PC-9 (cell line): ENCODE results near the gene LRP1B. TPM values are rescaled to one million over a fixed set of nuclear protein-coding genes. Genes with fewer than 3 reads are reported as not detected.

Experiments
- BruUV-seq: library from RNA; stranded (reverse); fragments of 400-500 nt; replicated peaks from 2 replicates; lab custom pipeline; 2021; lab: Mats Ljungman, UMichigan
- CTCF ChIA-PET: fragments of 300-600 bp; sonication (Branson Sonifier 250); formaldehyde crosslinking; loops from one replicate; lab custom pipeline; 2022; ENCODE audit warnings: antibody characterized with exemption; lab: Charles Lee
- POLR2A ChIA-PET: fragments of 300-600 bp; sonication (Branson Sonifier 250); formaldehyde crosslinking; loops from one replicate; lab custom pipeline; 2022; ENCODE audit warnings: antibody characterized with exemption; ENCODE audit not compliant: unreplicated experiment; lab: Charles Lee
- DNase-seq, 2 experiments: peaks; one replicate each; pipeline versions ENCODE4 v3.0.0 to v3.0.0-alpha.2; 2015 to 2022; ENCODE audit warnings: mixed read lengths in 1 of 2
- H2AFZ ChIP-seq: fragments of 200-600 bp; sonication (generic); 2 replicates; pipeline ENCODE4 v1.8.1; 2017; ENCODE audit warnings: antibody characterized with exemption
- H3F3A ChIP-seq: fragments of 200-600 bp; sonication (generic); 2 replicates; pipeline ENCODE4 v1.8.1; 2017; ENCODE audit warnings: antibody characterized with exemption, mild to moderate bottlenecking, low read depth; ENCODE audit not compliant: insufficient read depth
- H3K27ac ChIP-seq: fragments of 200-600 bp; sonication (generic); 2 replicates; pipeline ENCODE4 v1.6.1; 2016; ENCODE audit warnings: mixed run types
- H3K27me3 ChIP-seq: fragments of 200-600 bp; sonication (generic); 2 replicates; pipeline ENCODE4 v1.6.1; 2016; ENCODE audit warnings: low read depth, mixed run types; ENCODE audit not compliant: insufficient read depth
- H3K36me3 ChIP-seq: fragments of 200-600 bp; sonication (generic); 2 replicates; pipeline ENCODE4 v1.6.1; 2016; ENCODE audit warnings: low read depth, mixed run types
- H3K4me1 ChIP-seq: fragments of 200-600 bp; sonication (generic); replicated peaks from 2 replicates; pipeline ENCODE4 v1.6.1; 2016; ENCODE audit warnings: mixed run types; ENCODE audit not compliant: insufficient read depth
- H3K4me2 ChIP-seq: fragments of 200-600 bp; sonication (generic); 2 replicates; pipeline ENCODE4 v1.6.1; 2017; ENCODE audit warnings: mixed run types
- H3K4me3 ChIP-seq: fragments of 200-600 bp; sonication (generic); 2 replicates; pipeline ENCODE4 v1.6.1; 2016; ENCODE audit warnings: mixed run types
- H3K79me2 ChIP-seq: fragments of 200-600 bp; sonication (generic); 2 replicates; pipeline ENCODE4 v1.6.1; 2017; ENCODE audit warnings: low read depth, mixed run types
- H3K9me2 ChIP-seq: fragments of 200-600 bp; sonication (generic); 2 replicates; pipeline ENCODE4 v1.8.1; 2017; ENCODE audit warnings: mild to moderate bottlenecking; ENCODE audit not compliant: insufficient read depth
- H3K9me3 ChIP-seq: fragments of 200-600 bp; sonication (generic); 2 replicates; pipeline ENCODE4 v1.8.1; 2016; ENCODE audit warnings: low read depth; ENCODE audit not compliant: insufficient read depth
- H4K20me1 ChIP-seq: fragments of 200-600 bp; sonication (generic); 2 replicates; pipeline ENCODE4 v1.8.1; 2017; ENCODE audit not compliant: insufficient read depth
- EZH2 ChIP-seq: fragments of 200-600 bp; sonication (generic); IDR thresholded peaks from 2 replicates; pipeline ENCODE4 v1.8.0; 2017; ENCODE audit warnings: antibody characterized with exemption, low read depth
- intact Hi-C: fragments of 100-400 bp; cut with micrococcal nuclease; formaldehyde crosslinking; loops from one replicate; pipeline ENCODE4 v1.10.0; 2022; ENCODE audit not compliant: unreplicated experiment
- total RNA-seq: library from RNA; stranded (reverse); gene quantifications from 2 replicates; pipeline ENCODE4 v1.2.3, GENCODE V29; 2021
- TF ChIP-seq, protein P1 (sequence below): fragments of 200-600 bp; sonication (generic); conservative IDR thresholded peaks from 2 replicates; pipeline ENCODE4 v1.6.1; 2017; ENCODE audit warnings: mixed run types, antibody characterized with exemption, mild to moderate bottlenecking, moderate library complexity

Gene LRP1B
- total RNA-seq, 1 experiment from 2014 or later = 1.7 TPM

DNA sequence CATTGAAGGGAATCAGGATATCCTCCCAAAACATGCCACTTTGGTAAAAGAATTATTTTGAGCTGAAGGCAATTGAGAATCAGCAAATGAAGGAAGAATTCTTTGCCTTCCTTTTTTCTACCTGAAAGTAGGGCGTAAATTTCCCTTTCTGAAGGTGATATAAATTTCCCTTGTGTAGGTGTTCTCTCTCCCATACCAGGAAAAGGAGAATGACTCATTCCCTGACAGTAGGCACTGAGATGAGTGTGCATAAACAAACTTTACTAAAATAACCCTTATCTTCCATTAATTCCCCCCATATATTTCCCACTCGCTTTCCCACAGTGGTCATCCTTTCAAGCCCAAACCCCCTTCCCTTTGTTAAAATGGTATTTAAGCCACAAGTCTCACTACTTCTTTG is 1339.0 kb downstream of the LRP1B start:
- Histone ChIP-seq H2AFZ (no peak overlapping the region), H3K79me2 (no peaks in the 10 kb centered on the region), H3K36me3 (no peaks in the 10 kb centered on the region), H3K27ac (no peak overlapping the region), H3K27me3 (no peaks in the 10 kb centered on the region), H3K9me2 (no peaks in the 10 kb centered on the region), H4K20me1 (no peaks in the 10 kb centered on the region), H3K4me3 (no peak overlapping the region), H3K9me3 (no peaks in the 10 kb centered on the region), H3K4me1 (no peaks in the 10 kb centered on the region), H3F3A (no peaks in the 10 kb centered on the region; the same call in 1 of the 2 replicates), H3K4me2 (no peak overlapping the region)
- ChIA-PET POLR2A (no interaction called here), CTCF (no interaction called here)
- TF ChIP-seq, protein P1, sequence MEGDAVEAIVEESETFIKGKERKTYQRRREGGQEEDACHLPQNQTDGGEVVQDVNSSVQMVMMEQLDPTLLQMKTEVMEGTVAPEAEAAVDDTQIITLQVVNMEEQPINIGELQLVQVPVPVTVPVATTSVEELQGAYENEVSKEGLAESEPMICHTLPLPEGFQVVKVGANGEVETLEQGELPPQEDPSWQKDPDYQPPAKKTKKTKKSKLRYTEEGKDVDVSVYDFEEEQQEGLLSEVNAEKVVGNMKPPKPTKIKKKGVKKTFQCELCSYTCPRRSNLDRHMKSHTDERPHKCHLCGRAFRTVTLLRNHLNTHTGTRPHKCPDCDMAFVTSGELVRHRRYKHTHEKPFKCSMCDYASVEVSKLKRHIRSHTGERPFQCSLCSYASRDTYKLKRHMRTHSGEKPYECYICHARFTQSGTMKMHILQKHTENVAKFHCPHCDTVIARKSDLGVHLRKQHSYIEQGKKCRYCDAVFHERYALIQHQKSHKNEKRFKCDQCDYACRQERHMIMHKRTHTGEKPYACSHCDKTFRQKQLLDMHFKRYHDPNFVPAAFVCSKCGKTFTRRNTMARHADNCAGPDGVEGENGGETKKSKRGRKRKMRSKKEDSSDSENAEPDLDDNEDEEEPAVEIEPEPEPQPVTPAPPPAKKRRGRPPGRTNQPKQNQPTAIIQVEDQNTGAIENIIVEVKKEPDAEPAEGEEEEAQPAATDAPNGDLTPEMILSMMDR = no peak
- no peak for TF ChIP-seq EZH2
- intact Hi-C loops = no loop called here
- BruUV-seq = no TSS peak
- DNase-seq = no peak

DNA sequence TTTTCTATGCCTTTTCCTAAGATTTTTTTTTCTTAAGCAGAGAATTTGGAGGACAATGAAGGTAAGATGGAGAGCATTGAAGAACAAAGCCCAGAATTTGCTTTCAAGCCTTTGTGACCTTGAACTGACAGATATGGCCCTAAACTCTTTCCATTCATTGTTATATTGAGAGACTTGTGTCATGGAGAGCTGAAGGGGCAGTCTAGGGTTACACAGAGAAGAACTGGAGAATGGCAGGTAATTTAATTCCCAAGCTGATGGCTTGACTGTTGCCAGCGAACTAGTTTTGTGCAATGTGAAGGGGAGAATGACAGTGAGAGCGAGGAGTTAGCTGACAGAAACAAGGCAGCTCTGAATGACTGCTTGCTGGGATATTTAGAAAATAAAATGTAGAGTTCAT is 1344.2 kb downstream of the LRP1B start:
- no TSS peak for BruUV-seq
- no peak for DNase-seq
- H3F3A ChIP-seq = no peaks in the 10 kb centered on the region
- H3K27me3 ChIP-seq = no peaks in the 10 kb centered on the region
- TF ChIP-seq, protein P1 = no peak
- no peak for TF ChIP-seq EZH2
- H3K9me2 ChIP-seq = no peaks in the 10 kb centered on the region
- H3K36me3 ChIP-seq = no peaks in the 10 kb centered on the region
- no peaks in the 10 kb centered on the region for H3K4me1 ChIP-seq
- H3K27ac ChIP-seq = no peak overlapping the region
- POLR2A ChIA-PET = no interaction called here
- no peak overlapping the region for H3K4me2 ChIP-seq
- intact Hi-C loops = no loop called here
- H4K20me1 ChIP-seq = no peaks in the 10 kb centered on the region
- CTCF ChIA-PET = no interaction called here
- H3K79me2 ChIP-seq = no peaks in the 10 kb centered on the region
- H3K9me3 ChIP-seq = no peaks in the 10 kb centered on the region
- no peak overlapping the region for H2AFZ ChIP-seq
- no peak overlapping the region for H3K4me3 ChIP-seq

DNA sequence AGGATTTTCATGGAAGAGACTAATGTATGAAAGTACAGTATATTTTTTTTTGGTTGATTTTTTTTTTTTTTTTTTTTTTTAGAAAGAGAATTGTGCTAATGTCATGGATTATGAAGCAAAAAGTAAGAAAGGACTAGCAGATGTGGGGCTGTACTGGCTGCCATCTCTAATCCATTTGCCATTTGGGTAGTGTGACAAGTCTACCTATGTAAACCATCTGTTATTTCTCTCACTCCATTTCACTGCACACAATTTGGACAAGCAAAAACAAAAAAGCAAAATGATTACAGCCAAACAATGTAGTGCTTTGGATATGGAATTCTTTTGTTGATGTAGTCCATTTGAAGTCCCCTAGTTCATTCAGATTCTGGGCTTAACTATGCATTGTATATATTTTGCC is 1355.4 kb downstream of the LRP1B start:
- Histone ChIP-seq H3K9me3 (no peaks in the 10 kb centered on the region), H3K27ac (no peak overlapping the region), H3F3A (no peaks in the 10 kb centered on the region), H3K9me2 (no peaks in the 10 kb centered on the region), H3K4me1 (no peaks in the 10 kb centered on the region), H3K27me3 (no peaks in the 10 kb centered on the region), H3K36me3 (no peaks in the 10 kb centered on the region), H3K4me3 (no peak overlapping the region), H4K20me1 (no peaks in the 10 kb centered on the region), H3K4me2 (no peak overlapping the region), H3K79me2 (no peaks in the 10 kb centered on the region), H2AFZ (no peak overlapping the region)
- no peak for DNase-seq
- ChIA-PET CTCF (no interaction called here), POLR2A (no interaction called here)
- intact Hi-C loops = no loop called here
- BruUV-seq = no TSS peak
- no peak for TF ChIP-seq EZH2
- TF ChIP-seq, protein P1 = no peak
